Loucy (cell line): ENCODE results near the gene ZNHIT1.

ENCODE experiments used
- EZH2phosphoT487 ChIP-seq: fragments of 200-600 bp; IDR thresholded peaks from 2 replicates; pipeline ENCODE4 v1.6.1; 2018; ENCODE audit warnings: antibody characterized with exemption, mild to moderate bottlenecking, moderate library complexity, borderline replicate concordance
- TF ChIP-seq, protein P1 (sequence below): fragments of 200-600 bp; sonication (generic); conservative IDR thresholded peaks from 2 replicates; pipeline ENCODE4 v1.5.1; 2014; ENCODE audit warnings: mild to moderate bottlenecking, antibody characterized with exemption, low read length

DNA sequence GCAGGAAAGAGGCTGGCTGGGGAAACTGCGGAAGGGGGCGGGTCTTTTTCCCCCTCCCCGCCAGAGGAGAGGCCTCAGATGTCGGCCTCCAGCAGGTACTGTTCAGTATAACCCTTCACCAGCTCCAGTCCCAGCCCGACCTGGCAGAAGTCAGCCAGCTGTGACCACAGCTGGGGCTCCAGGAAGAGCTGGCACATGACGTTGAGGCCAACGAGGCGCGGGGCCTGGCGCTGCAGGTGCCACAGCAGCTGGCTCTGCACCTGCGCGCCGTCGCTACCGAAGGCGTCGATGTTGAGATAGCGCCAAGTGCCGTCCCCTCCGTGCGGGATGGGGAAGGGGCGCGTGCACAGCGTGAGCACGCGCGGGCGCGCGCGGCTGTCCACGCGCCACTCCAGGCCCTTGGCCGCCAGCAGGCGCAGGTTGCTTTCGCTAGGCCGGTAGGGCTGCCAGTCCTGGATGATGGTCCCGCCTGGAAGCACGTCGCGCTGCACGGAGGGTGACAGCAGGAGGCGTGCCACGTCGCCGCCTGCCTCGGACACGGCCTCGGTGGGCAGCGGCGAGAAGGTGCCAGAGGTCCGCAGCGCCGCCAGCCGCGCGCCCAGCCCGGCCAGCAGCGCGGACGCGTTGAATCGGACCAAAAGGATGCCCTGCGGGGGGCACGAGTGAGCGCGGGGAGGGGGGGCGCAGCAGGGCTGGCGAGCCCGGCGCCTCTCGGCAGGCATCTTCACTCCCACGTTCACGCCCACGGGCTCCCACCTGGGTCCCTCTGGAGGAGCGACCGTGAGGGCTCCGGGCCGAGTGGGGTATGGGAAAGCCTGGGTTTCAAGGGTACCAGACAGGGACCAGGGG, 45.7 kb upstream of the ZNHIT1 start:
- TF ChIP-seq, protein P1, sequence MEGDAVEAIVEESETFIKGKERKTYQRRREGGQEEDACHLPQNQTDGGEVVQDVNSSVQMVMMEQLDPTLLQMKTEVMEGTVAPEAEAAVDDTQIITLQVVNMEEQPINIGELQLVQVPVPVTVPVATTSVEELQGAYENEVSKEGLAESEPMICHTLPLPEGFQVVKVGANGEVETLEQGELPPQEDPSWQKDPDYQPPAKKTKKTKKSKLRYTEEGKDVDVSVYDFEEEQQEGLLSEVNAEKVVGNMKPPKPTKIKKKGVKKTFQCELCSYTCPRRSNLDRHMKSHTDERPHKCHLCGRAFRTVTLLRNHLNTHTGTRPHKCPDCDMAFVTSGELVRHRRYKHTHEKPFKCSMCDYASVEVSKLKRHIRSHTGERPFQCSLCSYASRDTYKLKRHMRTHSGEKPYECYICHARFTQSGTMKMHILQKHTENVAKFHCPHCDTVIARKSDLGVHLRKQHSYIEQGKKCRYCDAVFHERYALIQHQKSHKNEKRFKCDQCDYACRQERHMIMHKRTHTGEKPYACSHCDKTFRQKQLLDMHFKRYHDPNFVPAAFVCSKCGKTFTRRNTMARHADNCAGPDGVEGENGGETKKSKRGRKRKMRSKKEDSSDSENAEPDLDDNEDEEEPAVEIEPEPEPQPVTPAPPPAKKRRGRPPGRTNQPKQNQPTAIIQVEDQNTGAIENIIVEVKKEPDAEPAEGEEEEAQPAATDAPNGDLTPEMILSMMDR: no peak
- no peak for TF ChIP-seq EZH2phosphoT487
